MM.1S (cell line): Measurements from ENCODE around the gene CCN5.
"Not testable (repeated sequence)": the region's sequence is repeated elsewhere in the genome, so short reads cannot be mapped to it uniquely, and the experiment has no call there.

Source experiments
- DNase-seq: peaks from one replicate; pipeline ENCODE4 v3.0.0-alpha.2; 2015
- H2AFZ ChIP-seq: fragments of 300-600 bp; sonication (generic); 2 replicates; pipeline ENCODE4 v1.6.0; 2016; ENCODE audit warnings: antibody characterized with exemption, low read length
- H3F3A ChIP-seq: fragments of 300-600 bp; sonication (generic); 2 replicates; pipeline ENCODE4 v1.6.1; 2016; ENCODE audit warnings: mild to moderate bottlenecking, antibody characterized with exemption, low read length, moderate library complexity, mixed read lengths; ENCODE audit not compliant: insufficient read depth
- H3K27ac ChIP-seq: fragments of 300-600 bp; sonication (generic); 2 replicates; pipeline ENCODE4 v1.5.1; 2016; ENCODE audit warnings: mild to moderate bottlenecking, low read length
- H3K27me3 ChIP-seq: fragments of 300-600 bp; sonication (generic); replicated peaks from 2 replicates; pipeline ENCODE4 v1.6.0; 2016; ENCODE audit warnings: low read length; ENCODE audit not compliant: insufficient read depth
- H3K36me3 ChIP-seq: fragments of 300-600 bp; sonication (generic); replicated peaks from 2 replicates; pipeline ENCODE4 v1.6.1; 2016; ENCODE audit warnings: mild to moderate bottlenecking, low read length, mixed read lengths; ENCODE audit not compliant: insufficient read depth
- H3K4me1 ChIP-seq: fragments of 300-600 bp; sonication (generic); 2 replicates; pipeline ENCODE4 v1.6.1; 2016; ENCODE audit warnings: low read length, mixed read lengths
- H3K4me2 ChIP-seq: fragments of 300-600 bp; sonication (generic); 2 replicates; pipeline ENCODE4 v1.6.0; 2016; ENCODE audit warnings: low read depth, low read length
- H3K4me3 ChIP-seq: fragments of 300-600 bp; sonication (generic); 2 replicates; pipeline ENCODE4 v1.5.1; 2016; ENCODE audit warnings: low read length, mixed read lengths
- H3K79me2 ChIP-seq: fragments of 300-600 bp; sonication (generic); 2 replicates; pipeline ENCODE4 v1.6.1; 2016; ENCODE audit warnings: mixed run types, low read length, mixed read lengths
- H3K9ac ChIP-seq: fragments of 300-600 bp; sonication (generic); 2 replicates; pipeline ENCODE4 v1.6.1; 2016; ENCODE audit warnings: low read length, mixed read lengths
- H3K9me2 ChIP-seq: fragments of 300-600 bp; sonication (generic); replicated peaks from 2 replicates; pipeline ENCODE4 v1.6.1; 2016; ENCODE audit warnings: mild to moderate bottlenecking, low read length, mixed read lengths; ENCODE audit not compliant: insufficient read depth
- H3K9me3 ChIP-seq: fragments of 300-600 bp; sonication (generic); replicated peaks from 2 replicates; pipeline ENCODE4 v1.6.1; 2016; ENCODE audit warnings: mild to moderate bottlenecking, low read length, mixed read lengths; ENCODE audit not compliant: insufficient read depth
- H4K20me1 ChIP-seq: fragments of 300-600 bp; sonication (generic); 2 replicates; pipeline ENCODE4 v1.6.1; 2016; ENCODE audit warnings: mild to moderate bottlenecking, low read length, moderate library complexity, mixed read lengths; ENCODE audit not compliant: insufficient read depth
- EZH2 ChIP-seq: fragments of 300-600 bp; sonication (generic); optimal IDR thresholded peaks from 2 replicates; pipeline ENCODE3; 2017; ENCODE audit warnings: low read depth, mild to moderate bottlenecking, antibody characterized with exemption, low read length, mixed read lengths
- EZH2phosphoT487 ChIP-seq: fragments of 300-600 bp; sonication (generic); IDR thresholded peaks from 2 replicates; pipeline ENCODE4 v1.6.1; 2018; ENCODE audit warnings: antibody characterized with exemption, low read length
- TF ChIP-seq, protein P1 (sequence below): fragments of 300-600 bp; sonication (generic); IDR thresholded peaks from 2 replicates; pipeline ENCODE4 v1.5.1; 2016; ENCODE audit warnings: antibody characterized with exemption, low read length, mixed read lengths

CCN5 gene, protein sequence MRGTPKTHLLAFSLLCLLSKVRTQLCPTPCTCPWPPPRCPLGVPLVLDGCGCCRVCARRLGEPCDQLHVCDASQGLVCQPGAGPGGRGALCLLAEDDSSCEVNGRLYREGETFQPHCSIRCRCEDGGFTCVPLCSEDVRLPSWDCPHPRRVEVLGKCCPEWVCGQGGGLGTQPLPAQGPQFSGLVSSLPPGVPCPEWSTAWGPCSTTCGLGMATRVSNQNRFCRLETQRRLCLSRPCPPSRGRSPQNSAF

DNA sequence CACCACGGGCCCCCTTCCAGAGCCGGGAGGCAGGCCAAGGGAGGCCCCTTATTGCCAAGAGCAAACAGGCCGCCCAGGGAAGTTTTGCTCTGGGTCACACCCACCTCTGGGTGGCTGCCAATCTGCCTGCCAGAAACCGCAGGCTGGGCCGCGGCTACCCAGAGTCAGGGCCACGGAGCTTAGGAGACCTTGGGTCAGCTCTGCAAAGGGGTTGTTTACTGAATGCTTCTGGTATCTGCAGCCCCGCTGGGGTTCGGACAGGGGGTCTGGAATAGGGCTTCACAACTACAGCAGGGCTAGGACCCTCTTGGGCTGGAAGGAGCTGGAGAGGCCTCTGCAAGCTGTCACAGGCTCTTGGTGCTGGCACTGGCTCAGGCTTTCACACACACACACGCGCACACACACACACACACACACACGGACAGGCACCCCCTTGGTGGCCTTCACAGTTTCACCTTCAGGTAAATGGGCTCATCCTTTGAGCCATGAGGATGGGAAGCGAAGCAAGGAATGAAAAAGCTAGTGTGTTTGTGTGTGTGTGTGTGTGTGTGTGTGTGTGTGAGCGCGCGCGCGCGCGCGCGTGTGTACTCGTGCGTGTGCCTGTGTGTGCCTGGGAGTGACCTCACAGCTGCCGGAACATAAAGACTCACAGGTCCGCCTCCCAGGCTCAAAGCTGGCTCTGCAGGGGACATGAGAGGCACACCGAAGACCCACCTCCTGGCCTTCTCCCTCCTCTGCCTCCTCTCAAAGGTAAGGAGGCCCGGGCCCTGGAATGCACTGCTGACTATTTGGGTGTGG is at the start of gene CCN5:
Gene CCN5 (plus strand): TSS at position 669 of the 798 bp plus-strand sequence. CDS start 22 bp downstream, at position 691.
- H3K9me2 ChIP-seq: no peaks in the 10 kb centered on the region
- no peak within 1 kb of the TSS for H3K27ac ChIP-seq
- DNase-seq: no peak
- TF ChIP-seq EZH2 (no peak), EZH2phosphoT487 (no peak)
- TF ChIP-seq, protein P1, sequence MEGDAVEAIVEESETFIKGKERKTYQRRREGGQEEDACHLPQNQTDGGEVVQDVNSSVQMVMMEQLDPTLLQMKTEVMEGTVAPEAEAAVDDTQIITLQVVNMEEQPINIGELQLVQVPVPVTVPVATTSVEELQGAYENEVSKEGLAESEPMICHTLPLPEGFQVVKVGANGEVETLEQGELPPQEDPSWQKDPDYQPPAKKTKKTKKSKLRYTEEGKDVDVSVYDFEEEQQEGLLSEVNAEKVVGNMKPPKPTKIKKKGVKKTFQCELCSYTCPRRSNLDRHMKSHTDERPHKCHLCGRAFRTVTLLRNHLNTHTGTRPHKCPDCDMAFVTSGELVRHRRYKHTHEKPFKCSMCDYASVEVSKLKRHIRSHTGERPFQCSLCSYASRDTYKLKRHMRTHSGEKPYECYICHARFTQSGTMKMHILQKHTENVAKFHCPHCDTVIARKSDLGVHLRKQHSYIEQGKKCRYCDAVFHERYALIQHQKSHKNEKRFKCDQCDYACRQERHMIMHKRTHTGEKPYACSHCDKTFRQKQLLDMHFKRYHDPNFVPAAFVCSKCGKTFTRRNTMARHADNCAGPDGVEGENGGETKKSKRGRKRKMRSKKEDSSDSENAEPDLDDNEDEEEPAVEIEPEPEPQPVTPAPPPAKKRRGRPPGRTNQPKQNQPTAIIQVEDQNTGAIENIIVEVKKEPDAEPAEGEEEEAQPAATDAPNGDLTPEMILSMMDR: no peak
- no peak within 1 kb of the TSS for H3K4me3 ChIP-seq
- H3K9ac ChIP-seq: no peak within 1 kb of the TSS
- no peaks in the 10 kb centered on the region for H3K4me1 ChIP-seq
- H3K36me3 ChIP-seq: no peaks in the 10 kb centered on the region
- H3F3A ChIP-seq: no peaks in the 10 kb centered on the region
- H2AFZ ChIP-seq: no peak within 1 kb of the TSS
- H4K20me1 ChIP-seq: no peaks in the 10 kb centered on the region
- no peaks in the 10 kb centered on the region for H3K9me3 ChIP-seq
- H3K79me2 ChIP-seq: no peaks in the 10 kb centered on the region
- H3K4me2 ChIP-seq: no peak within 1 kb of the TSS
- peaks cover 90% of the 10 kb centered on the region for H3K27me3 ChIP-seq

DNA sequence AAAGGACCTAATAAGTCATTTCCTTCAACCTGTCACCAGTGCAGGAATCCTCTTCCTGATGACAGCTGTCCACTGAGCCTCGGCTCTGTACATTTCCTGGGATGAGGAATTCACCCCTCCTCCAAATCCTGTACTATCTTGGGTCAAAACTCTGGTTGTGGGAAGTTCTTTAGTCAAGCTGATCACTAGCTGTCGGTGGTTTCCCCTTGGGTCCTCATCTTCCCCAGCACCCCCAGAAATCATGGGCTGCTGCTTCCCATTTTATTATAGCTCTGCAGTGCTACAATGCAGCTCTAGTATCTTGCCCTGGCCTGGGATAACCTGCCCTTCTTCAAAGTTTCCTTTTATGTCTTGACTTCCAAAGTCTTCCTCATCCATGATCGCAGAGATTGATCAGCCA is 49.1 kb upstream of the CCN5 start:
- no peaks in the 10 kb centered on the region for H3K79me2 ChIP-seq
- no peak overlapping the region for H3K4me2 ChIP-seq
- DNase-seq: no peak
- H3K9me3 ChIP-seq: no peaks in the 10 kb centered on the region
- H4K20me1 ChIP-seq: no peaks in the 10 kb centered on the region
- no peak overlapping the region for H3K4me3 ChIP-seq
- H2AFZ ChIP-seq: no peak overlapping the region
- H3K27me3 ChIP-seq: no peaks in the 10 kb centered on the region
- no peak overlapping the region for H3K9ac ChIP-seq
- no peak overlapping the region for H3K27ac ChIP-seq
- no peak for TF ChIP-seq EZH2phosphoT487
- TF ChIP-seq, protein P1: no peak
- TF ChIP-seq EZH2: no peak
- no peaks in the 10 kb centered on the region for H3F3A ChIP-seq
- no peaks in the 10 kb centered on the region for H3K36me3 ChIP-seq
- 0 out of 2 replicates have a peak, but pooled peaks cover 4% of the 10 kb centered on the region for H3K4me1 ChIP-seq
- H3K9me2 ChIP-seq: no peaks in the 10 kb centered on the region

DNA sequence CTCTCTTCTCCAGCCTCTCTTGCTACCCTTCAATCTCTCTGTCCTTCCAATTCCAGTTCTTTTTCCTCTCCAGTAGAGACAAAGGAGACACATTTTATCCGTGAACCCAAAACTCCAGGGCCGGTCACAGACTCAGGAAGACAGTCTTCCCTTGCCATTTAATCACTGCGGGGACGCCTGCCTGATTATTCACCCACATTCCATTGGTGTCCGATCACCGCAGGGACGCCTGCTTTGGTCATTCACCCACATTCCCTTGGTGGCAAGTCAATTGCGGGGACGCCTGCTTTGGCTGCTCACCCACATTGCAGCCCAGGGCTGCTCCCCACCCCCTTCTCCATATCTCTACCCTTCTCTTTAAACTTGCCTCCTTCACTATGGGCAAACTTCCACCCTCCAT is 44.3 kb upstream of the CCN5 start:
- H3K9ac ChIP-seq, H3K27me3 ChIP-seq, H3K4me3 ChIP-seq, DNase-seq, H3K9me3 ChIP-seq, H4K20me1 ChIP-seq, H3K36me3 ChIP-seq, H3K79me2 ChIP-seq, H2AFZ ChIP-seq, H3K4me2 ChIP-seq, H3K9me2 ChIP-seq, H3F3A ChIP-seq, H3K4me1 ChIP-seq, H3K27ac ChIP-seq: not testable (repeated sequence)

DNA sequence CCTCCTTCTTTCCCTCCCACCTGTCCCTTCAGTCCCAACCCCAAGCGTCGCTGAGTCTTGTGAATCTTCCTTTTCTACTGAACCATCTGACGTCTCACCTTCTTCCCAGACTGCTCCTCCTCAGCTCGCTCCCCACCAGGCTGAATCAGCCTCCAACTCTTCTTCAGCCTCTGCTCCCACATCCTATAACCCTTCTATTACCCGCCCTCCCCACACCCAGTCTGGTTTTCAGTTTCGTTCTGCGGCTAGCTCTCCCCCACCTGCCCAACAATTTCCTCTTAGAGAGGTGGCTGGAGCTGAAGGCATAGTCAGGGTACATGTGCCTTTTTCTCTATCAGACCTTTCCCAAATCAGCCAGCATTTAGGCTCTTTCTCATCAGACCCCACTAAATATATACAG is 43.6 kb upstream of the CCN5 start:
- H3K4me2 ChIP-seq: peak overlapping the region; percentile 49
- not testable (repeated sequence) for H3K9ac ChIP-seq

DNA sequence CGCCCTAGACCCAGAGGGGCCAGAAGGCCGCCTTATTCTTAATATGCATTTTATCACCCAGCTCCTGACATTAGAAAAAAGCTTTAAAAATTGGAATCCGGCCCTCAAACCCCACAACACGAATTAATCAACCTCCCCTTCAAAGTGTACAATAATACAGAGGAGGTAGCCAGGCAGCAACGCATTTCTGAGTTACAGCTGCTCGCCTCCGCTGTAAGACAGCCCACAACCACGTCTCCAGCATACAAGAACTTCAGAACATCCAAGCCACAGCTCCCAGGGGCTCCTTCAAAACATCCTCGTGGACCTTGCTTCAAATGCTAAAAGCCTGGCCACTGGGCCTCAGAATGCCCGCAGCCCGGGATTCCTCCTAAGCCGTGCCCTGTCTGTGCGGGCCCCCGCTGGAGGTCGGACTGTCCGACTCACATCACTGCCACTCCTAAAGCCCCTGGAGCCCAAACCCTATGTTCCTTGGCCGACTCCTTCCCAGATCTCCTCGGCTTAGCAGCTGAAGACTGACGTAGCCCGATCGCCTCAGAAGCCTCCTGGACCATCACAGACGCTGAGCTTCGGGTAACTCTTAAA is 42.8 kb upstream of the CCN5 start:
- H4K20me1 ChIP-seq, H3F3A ChIP-seq, H3K9me2 ChIP-seq, H3K9me3 ChIP-seq, H3K4me3 ChIP-seq, H3K27me3 ChIP-seq, H3K9ac ChIP-seq, H2AFZ ChIP-seq, H3K36me3 ChIP-seq, DNase-seq, H3K79me2 ChIP-seq, H3K27ac ChIP-seq, H3K4me1 ChIP-seq, H3K4me2 ChIP-seq: not testable (repeated sequence)

More for the DNA sequence above, 43.6 kb upstream of the CCN5 start:
- not testable (repeated sequence) for H3K27me3 ChIP-seq, H3K36me3 ChIP-seq, H4K20me1 ChIP-seq, H3F3A ChIP-seq, H3K4me3 ChIP-seq, H2AFZ ChIP-seq, H3K9me2 ChIP-seq, H3K79me2 ChIP-seq, H3K4me1 ChIP-seq, H3K9me3 ChIP-seq
- H3K27ac ChIP-seq: peak overlapping the region; percentile 15; the same call in 1 of the 2 replicates
- DNase-seq: peak; percentile 79
